HepG2 (cell line): ENCODE results near the gene VILL. TPM values are rescaled to one million over a fixed set of nuclear protein-coding genes. Genes with fewer than 3 reads are reported as not detected.

Experiments
- ATAC-seq: fragments of 200-7000 bp; cut with Tn5 transposase; 3 replicates; pipeline ENCODE4 v1.9.1; 2020; ENCODE audit warnings: mild to moderate bottlenecking, moderate library complexity
- BruUV-seq: library from RNA; stranded (reverse); fragments of 400-500 nt; replicated peaks from 2 replicates; lab custom pipeline; 2021; lab: Mats Ljungman, UMichigan
- CTCF ChIA-PET: fragments of 300-600 bp; formaldehyde crosslinking; extraction: SDS; loops from one replicate; lab custom pipeline; 2021; ENCODE audit warnings: low total read pairs, inconsistent platforms, low intra/inter-chr PET ratio; lab: Yijun Ruan, JAX
- POLR2A ChIA-PET: fragments of 350-600 bp; sonication (Branson Sonifier 250); formaldehyde crosslinking; loops from one replicate; lab custom pipeline; 2020; ENCODE audit warnings: antibody characterized with exemption, inconsistent platforms; lab: Yijun Ruan, JAX
- DNase-seq: peaks from one replicate; pipeline ENCODE4 v3.0.0-alpha.2; 2015; ENCODE audit warnings: low spot score
- FAIRE-seq: peaks from 3 replicates; lab custom pipeline; 2011; peaks lifted over from hg19 to GRCh38; lab: Jason Lieb, UNC
- H2AFZ ChIP-seq: one replicate; pipeline ENCODE4 v1.6.1; 2011; ENCODE audit warnings: low read length, inconsistent platforms
- H3K27ac ChIP-seq: fragments of 300-600 bp; 3 replicates; pipeline ENCODE4 v1.8.0; 2011; ENCODE audit warnings: mixed run types, mild to moderate bottlenecking, mixed read lengths, low read length, inconsistent platforms; ENCODE audit not compliant: insufficient read depth; ENCODE audit errors: extremely low read length
- H3K27me3 ChIP-seq, 2 experiments: fragments of 200-600 bp in 1 of 2; 2 replicates in 1 of 2; 3 replicates in 1 of 2; pipeline versions ENCODE4 v1.6.0 to v1.8.0; 2011; ENCODE audit warnings: low read length in 2 of 2, mild to moderate bottlenecking in 2 of 2, moderate library complexity in 2 of 2, inconsistent platforms in 1 of 2; ENCODE audit not compliant: insufficient read depth in 2 of 2, control insufficient read depth in 1 of 2
- H3K36me3 ChIP-seq, 2 experiments: fragments of 200-600 bp in 1 of 2; replicated peaks in 1 of 2; 2 replicates in 1 of 2; 3 replicates in 1 of 2; pipeline versions ENCODE4 v1.5.1 to v1.8.0; 2011; ENCODE audit warnings: low read length in 2 of 2, inconsistent platforms in 1 of 2; ENCODE audit not compliant: insufficient read depth in 2 of 2, control insufficient read depth in 1 of 2
- H3K4me1 ChIP-seq: 2 replicates; pipeline ENCODE4 v1.5.1; 2012; ENCODE audit warnings: low read length, inconsistent platforms; ENCODE audit not compliant: insufficient read depth
- H3K4me2 ChIP-seq: 2 replicates; pipeline ENCODE4 v1.6.0; 2011; ENCODE audit warnings: low read depth, low read length, inconsistent platforms
- H3K4me3 ChIP-seq, 3 experiments: fragments of 200-600 bp in 1 of 3; sonication (generic), shearing (Covaris generic) in 1 of 3; replicated peaks in 1 of 3; 2 replicates each; pipeline ENCODE4 v1.5.1; 2011 to 2016; ENCODE audit warnings: low read length in 3 of 3, inconsistent platforms in 2 of 3, low read depth in 2 of 3, mild to moderate bottlenecking in 2 of 3, control low read depth in 1 of 3, mixed read lengths in 1 of 3; ENCODE audit not compliant: insufficient read depth in 1 of 3
- H3K79me2 ChIP-seq: one replicate; pipeline ENCODE4 v1.6.1; 2011; ENCODE audit warnings: low read length, inconsistent platforms; ENCODE audit not compliant: insufficient read depth
- H3K9ac ChIP-seq: 2 replicates; pipeline ENCODE4 v1.6.0; 2011; ENCODE audit warnings: mild to moderate bottlenecking, low read depth, low read length, inconsistent platforms; ENCODE audit not compliant: insufficient read depth
- H3K9me3 ChIP-seq: 2 replicates; pipeline ENCODE4 v1.5.1; 2012; ENCODE audit warnings: mild to moderate bottlenecking, low read length
- H4K20me1 ChIP-seq: 2 replicates; pipeline ENCODE4 v1.6.0; 2011; ENCODE audit warnings: inconsistent platforms, mild to moderate bottlenecking, low read length, moderate library complexity; ENCODE audit not compliant: insufficient read depth
- CCDC6 ChIP-seq: sonication (generic); formaldehyde crosslinking; IDR thresholded peaks from 2 replicates; pipeline ENCODE4 v1.8.1; 2022; ENCODE audit warnings: mild to moderate bottlenecking, missing genetic modification reagents, moderate library complexity
- CREB1 ChIP-seq, 2 experiments: fragments of 450-650 bp in 1 of 2; IDR thresholded peaks; 2 replicates each; pipeline ENCODE4 v1.6.1; 2016 to 2017; ENCODE audit warnings: control low read depth in 1 of 2, mild to moderate bottlenecking in 1 of 2, missing compliant biosample characterization in 1 of 2, missing genetic modification characterization in 1 of 2
- ERF ChIP-seq: IDR thresholded peaks from 2 replicates; pipeline ENCODE4 v1.6.1; 2018; ENCODE audit warnings: missing biosample characterization, missing genetic modification reagents
- HDAC1 ChIP-seq: sonication (generic); formaldehyde crosslinking; IDR thresholded peaks from 2 replicates; pipeline ENCODE4 v1.5.1; 2020; ENCODE audit warnings: mild to moderate bottlenecking, missing genetic modification reagents
- HHEX ChIP-seq: IDR thresholded peaks from 2 replicates; pipeline ENCODE4 v1.6.1; 2016; ENCODE audit warnings: control low read depth
- HOXA3 ChIP-seq: sonication (generic); formaldehyde crosslinking; IDR thresholded peaks from 2 replicates; pipeline ENCODE4 v1.5.0; 2020; ENCODE audit warnings: missing genetic modification reagents
- KLF11 ChIP-seq: IDR thresholded peaks from 2 replicates; pipeline ENCODE4 v1.6.1; 2016; ENCODE audit warnings: missing compliant biosample characterization
- MAFF ChIP-seq: IDR thresholded peaks from 2 replicates; pipeline ENCODE4 v1.6.1; 2011; ENCODE audit warnings: low read depth, low read length, improper control_type of control experiment
- NONO ChIP-seq, 2 experiments: fragments of 450-650 bp in 1 of 2; sonication (generic) in 1 of 2; formaldehyde crosslinking in 1 of 2; IDR thresholded peaks in 1 of 2; conservative IDR thresholded peaks in 1 of 2; 2 replicates each; pipeline versions ENCODE4 v1.6.1 to v1.8.0; 2017 to 2022; ENCODE audit warnings: mild to moderate bottlenecking in 1 of 2, missing genetic modification reagents in 1 of 2, moderate library complexity in 1 of 2
- POLR2AphosphoS5 ChIP-seq: IDR thresholded peaks from 2 replicates; pipeline ENCODE4 v1.6.1; 2012; ENCODE audit warnings: low read depth, low read length
- PPARG ChIP-seq: conservative IDR thresholded peaks from 2 replicates; pipeline ENCODE4 v1.6.1; 2016; ENCODE audit warnings: missing biosample characterization, missing genetic modification reagents
- SETDB1 ChIP-seq: sonication (generic); formaldehyde crosslinking; IDR thresholded peaks from 2 replicates; pipeline ENCODE4 v1.5.1; 2020; ENCODE audit warnings: missing genetic modification reagents, mild to moderate bottlenecking, borderline replicate concordance
- ZBTB1 ChIP-seq: sonication (generic); formaldehyde crosslinking; IDR thresholded peaks from 2 replicates; pipeline ENCODE4 v1.4.0; 2020; ENCODE audit warnings: missing genetic modification reagents, borderline replicate concordance
- ZKSCAN5 ChIP-seq: sonication (generic); formaldehyde crosslinking; IDR thresholded peaks from 2 replicates; pipeline ENCODE4 v1.5.1; 2020; ENCODE audit warnings: mild to moderate bottlenecking, missing genetic modification reagents
- ZNF256 ChIP-seq: sonication (generic); formaldehyde crosslinking; conservative IDR thresholded peaks from 2 replicates; pipeline ENCODE4 v1.4.0; 2020; ENCODE audit warnings: missing genetic modification reagents
- ZNF607 ChIP-seq: sonication (generic); formaldehyde crosslinking; IDR thresholded peaks from 2 replicates; pipeline ENCODE4 v1.5.1; 2020; ENCODE audit warnings: missing genetic modification reagents, mild to moderate bottlenecking, borderline replicate concordance
- ZNF678 ChIP-seq: sonication (generic); formaldehyde crosslinking; IDR thresholded peaks from 2 replicates; pipeline ENCODE4 v1.4.0; 2020; ENCODE audit warnings: mild to moderate bottlenecking, missing genetic modification reagents
- ZNF790 ChIP-seq: sonication (generic); formaldehyde crosslinking; IDR thresholded peaks from 2 replicates; pipeline ENCODE4 v1.8.0; 2022; ENCODE audit warnings: missing genetic modification reagents, mild to moderate bottlenecking, borderline replicate concordance
- WGBS: methylation state at CpG from one replicate; pipeline ENCODE4 v1.1.6; 2017; ENCODE audit warnings: low lambda C conversion rate; 5-methylcytosine and 5-hydroxymethylcytosine counted together
- in situ Hi-C: cut with HindIII; loops from 2 replicates; pipeline ENCODE4 v1.10.0; 2017; ENCODE audit warnings: low pct_unique_long_range_greater_than_20kb; ENCODE audit not compliant: extremely low pct_ligation_motif_present
- intact Hi-C: fragments of 100-400 bp; cut with micrococcal nuclease; formaldehyde crosslinking; loops from one replicate; pipeline ENCODE4 v1.10.0; 2022; ENCODE audit not compliant: unreplicated experiment
- polyA plus RNA-seq, 8 experiments: library from polyadenylated mRNA; depleted of rRNA in 3 of 8; stranded (reverse) in 7 of 8; unstranded in 1 of 8; fragments of >200 nt; fragmentation: Illumina TruSeq in 4 of 8; extraction: Trizol in 4 of 8; gene quantifications; 2 replicates each; pipeline versions ENCODE4 v1.2.1 to v1.2.3, GENCODE V29; 2011 to 2016; ENCODE audit warnings: low read depth in 4 of 8, missing spikeins in 1 of 8, mixed read lengths in 1 of 8; ENCODE audit not compliant: insufficient read depth in 1 of 8
- total RNA-seq, 5 experiments: library from RNA; depleted of rRNA; stranded (reverse); fragments of >200 nt; fragmentation: Illumina TruSeq; extraction: Trizol; gene quantifications; 2 replicates each; pipeline ENCODE4 v1.2.3, GENCODE V29; 2016; ENCODE audit warnings: low read depth in 1 of 5
- TF ChIP-seq, protein P1 (sequence below): sonication (generic); formaldehyde crosslinking; conservative IDR thresholded peaks from 2 replicates; pipeline ENCODE4 v1.4.0; 2020; ENCODE audit warnings: missing genetic modification reagents
- TF ChIP-seq, protein P2 (sequence below): sonication (generic); formaldehyde crosslinking; IDR thresholded peaks from 2 replicates; pipeline ENCODE4 v1.8.1; 2023; ENCODE audit warnings: mild to moderate bottlenecking, missing genetic modification reagents
- TF ChIP-seq, protein P3 (sequence below): sonication (generic); formaldehyde crosslinking; IDR thresholded peaks from 2 replicates; pipeline ENCODE4 v1.8.1; 2023; ENCODE audit warnings: mild to moderate bottlenecking, missing genetic modification reagents

The VILL gene
- total and polyA plus RNA-seq, 2 of the 13 experiments (the other 11 are each of a cell fraction or from before 2014, with no cell fraction given) = 3.2 to 5.3 TPM

DNA sequence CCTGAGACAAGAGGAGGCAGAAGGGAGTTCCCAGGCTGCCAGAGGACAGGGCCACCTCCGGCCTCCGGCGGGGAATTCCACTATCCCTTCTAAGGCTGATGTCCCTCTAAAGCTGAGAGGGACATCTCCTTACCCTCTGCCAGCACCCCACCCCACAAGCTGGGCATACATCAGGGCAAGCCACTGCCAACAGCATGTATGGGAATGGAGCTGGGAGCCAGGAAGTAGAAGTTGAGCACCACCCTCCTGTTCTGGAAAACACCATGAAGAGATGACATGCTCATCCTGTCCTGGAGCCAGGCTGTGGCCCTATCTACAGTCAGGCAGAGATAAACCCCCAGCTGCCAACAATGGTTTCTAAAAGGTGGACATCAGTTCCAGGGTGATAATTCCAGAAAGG is 31.7 kb downstream of the VILL start (continued):
- TF ChIP-seq ZNF790 (CRISPR knock-in tag) (no peak), ZNF256 (CRISPR knock-in tag) (no peak), HOXA3 (no peak), ERF (CRISPR knock-in tag) (no peak), ZKSCAN5 (CRISPR knock-in tag) (no peak), PPARG (CRISPR knock-in tag) (no peak), HHEX (CRISPR knock-in tag) (no peak)
- TF ChIP-seq, protein P1, sequence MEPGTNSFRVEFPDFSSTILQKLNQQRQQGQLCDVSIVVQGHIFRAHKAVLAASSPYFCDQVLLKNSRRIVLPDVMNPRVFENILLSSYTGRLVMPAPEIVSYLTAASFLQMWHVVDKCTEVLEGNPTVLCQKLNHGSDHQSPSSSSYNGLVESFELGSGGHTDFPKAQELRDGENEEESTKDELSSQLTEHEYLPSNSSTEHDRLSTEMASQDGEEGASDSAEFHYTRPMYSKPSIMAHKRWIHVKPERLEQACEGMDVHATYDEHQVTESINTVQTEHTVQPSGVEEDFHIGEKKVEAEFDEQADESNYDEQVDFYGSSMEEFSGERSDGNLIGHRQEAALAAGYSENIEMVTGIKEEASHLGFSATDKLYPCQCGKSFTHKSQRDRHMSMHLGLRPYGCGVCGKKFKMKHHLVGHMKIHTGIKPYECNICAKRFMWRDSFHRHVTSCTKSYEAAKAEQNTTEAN (CRISPR knock-in tag) = no peak

DNA sequence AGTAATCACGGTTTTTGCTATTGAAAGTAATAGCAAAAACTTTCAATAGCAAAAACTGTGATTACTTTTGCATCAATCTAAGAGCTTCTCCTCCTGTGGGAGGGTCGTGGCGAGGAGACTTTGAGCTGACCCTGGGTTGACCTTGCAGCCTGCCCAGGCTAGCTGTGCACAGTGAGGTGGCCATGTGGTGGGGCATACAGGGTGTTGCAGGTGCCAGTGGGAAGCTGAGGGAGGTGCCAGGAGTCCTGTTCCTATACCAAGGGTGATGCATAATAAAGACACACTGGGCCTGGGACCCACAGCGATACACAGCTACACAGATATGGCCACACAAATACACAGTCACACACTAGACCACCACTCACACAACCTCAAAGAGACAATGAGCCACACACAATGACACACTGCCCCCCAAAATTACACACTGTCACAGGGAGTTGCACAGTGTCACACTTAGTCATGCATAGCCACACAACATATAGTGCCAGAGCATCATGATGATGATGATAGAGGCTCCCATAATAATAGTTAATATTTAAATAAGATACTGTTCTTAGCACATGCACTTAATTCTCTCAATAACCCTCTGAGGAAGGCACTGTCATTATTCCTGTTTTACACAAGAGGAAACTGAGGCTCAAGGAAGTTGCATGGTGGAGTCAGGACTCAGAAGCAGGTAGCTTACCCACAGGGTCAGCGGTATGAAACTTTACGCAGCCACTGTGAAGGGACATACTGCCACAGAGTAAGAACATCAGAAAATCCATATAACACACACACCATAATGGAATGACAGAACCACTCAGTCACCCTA is 32.5 kb downstream of the VILL start:
- 37% methylated on average over 5 of the region's 6 CpGs for WGBS
- peak overlapping the region; percentile 56 to 80 (median 79); a peak in 5 of 6 replicates for H3K4me3 ChIP-seq
- no peak for FAIRE-seq
- H3K4me1 ChIP-seq = peaks cover 66% of the 10 kb centered on the region
- H3K79me2 ChIP-seq = no peaks in the 10 kb centered on the region
- no peaks in the 10 kb centered on the region for H3K9me3 ChIP-seq
- peak overlapping the region; percentile 65; the same call in 1 of the 2 replicates for H3K9ac ChIP-seq
- H3K27ac ChIP-seq = no peak overlapping the region
- H4K20me1 ChIP-seq = no peaks in the 10 kb centered on the region
- no peak overlapping the region for H2AFZ ChIP-seq
- POLR2A ChIA-PET = interaction anchor here (0.9 kb wide), 1 partner anchor 18 kb away, joined by 3 read pairs; no protein-coding TSS in a partner anchor
- H3K27me3 ChIP-seq = no peaks in the 10 kb centered on the region
- ATAC-seq = no peak
- H3K4me2 ChIP-seq = peak overlapping the region; percentile 77
- CTCF ChIA-PET = no interaction called here
- TSS peak; percentile 58 for BruUV-seq
- H3K36me3 ChIP-seq = peaks cover 0 to 1% of the 10 kb centered on the region in 2 experiments; a peak in 1 of 5 replicates
- intact Hi-C loops = no loop called here
- no peak for DNase-seq
- in situ Hi-C loops = no loop called here
- TF ChIP-seq, protein P2, sequence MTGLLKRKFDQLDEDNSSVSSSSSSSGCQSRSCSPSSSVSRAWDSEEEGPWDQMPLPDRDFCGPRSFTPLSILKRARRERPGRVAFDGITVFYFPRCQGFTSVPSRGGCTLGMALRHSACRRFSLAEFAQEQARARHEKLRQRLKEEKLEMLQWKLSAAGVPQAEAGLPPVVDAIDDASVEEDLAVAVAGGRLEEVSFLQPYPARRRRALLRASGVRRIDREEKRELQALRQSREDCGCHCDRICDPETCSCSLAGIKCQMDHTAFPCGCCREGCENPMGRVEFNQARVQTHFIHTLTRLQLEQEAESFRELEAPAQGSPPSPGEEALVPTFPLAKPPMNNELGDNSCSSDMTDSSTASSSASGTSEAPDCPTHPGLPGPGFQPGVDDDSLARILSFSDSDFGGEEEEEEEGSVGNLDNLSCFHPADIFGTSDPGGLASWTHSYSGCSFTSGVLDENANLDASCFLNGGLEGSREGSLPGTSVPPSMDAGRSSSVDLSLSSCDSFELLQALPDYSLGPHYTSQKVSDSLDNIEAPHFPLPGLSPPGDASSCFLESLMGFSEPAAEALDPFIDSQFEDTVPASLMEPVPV (CRISPR knock-in tag) = no peak
- TF ChIP-seq, protein P3, sequence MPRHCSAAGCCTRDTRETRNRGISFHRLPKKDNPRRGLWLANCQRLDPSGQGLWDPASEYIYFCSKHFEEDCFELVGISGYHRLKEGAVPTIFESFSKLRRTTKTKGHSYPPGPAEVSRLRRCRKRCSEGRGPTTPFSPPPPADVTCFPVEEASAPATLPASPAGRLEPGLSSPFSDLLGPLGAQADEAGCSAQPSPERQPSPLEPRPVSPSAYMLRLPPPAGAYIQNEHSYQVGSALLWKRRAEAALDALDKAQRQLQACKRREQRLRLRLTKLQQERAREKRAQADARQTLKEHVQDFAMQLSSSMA (CRISPR knock-in tag) = no peak
- TF ChIP-seq HDAC1 (CRISPR knock-in tag) = no peak
- no peak for TF ChIP-seq POLR2AphosphoS5
- TF ChIP-seq NONO (IDR thresholded peaks at IDR 0.05) = no peak
- no peak for TF ChIP-seq NONO (CRISPR knock-in tag; conservative IDR thresholded peaks at IDR 0.05)
- no peak for TF ChIP-seq ZNF607 (CRISPR knock-in tag)
- TF ChIP-seq MAFF = no peak
- no peak for TF ChIP-seq KLF11 (CRISPR knock-in tag)
- TF ChIP-seq SETDB1 (CRISPR knock-in tag) = no peak
- 0 out of 2 replicates have a peak, but pooled peaks have one; percentile 27 for TF ChIP-seq CREB1 (IDR thresholded peaks at IDR 0.05)
- no peak for TF ChIP-seq CREB1 (CRISPR knock-in tag; IDR thresholded peaks at IDR 0.05)
- no peak for TF ChIP-seq CCDC6 (CRISPR knock-in tag)
- no peak for TF ChIP-seq ZNF678 (CRISPR knock-in tag)
- TF ChIP-seq ZBTB1 (CRISPR knock-in tag) = no peak
